ENCODE results near the gene SPTBN1. TPM values are rescaled to one million over a fixed set of nuclear protein-coding genes. Genes with fewer than 3 reads are reported as not detected.

SPTBN1 gene
- total RNA-seq, 1 experiment from 2014 or later = 262 TPM

DNA sequence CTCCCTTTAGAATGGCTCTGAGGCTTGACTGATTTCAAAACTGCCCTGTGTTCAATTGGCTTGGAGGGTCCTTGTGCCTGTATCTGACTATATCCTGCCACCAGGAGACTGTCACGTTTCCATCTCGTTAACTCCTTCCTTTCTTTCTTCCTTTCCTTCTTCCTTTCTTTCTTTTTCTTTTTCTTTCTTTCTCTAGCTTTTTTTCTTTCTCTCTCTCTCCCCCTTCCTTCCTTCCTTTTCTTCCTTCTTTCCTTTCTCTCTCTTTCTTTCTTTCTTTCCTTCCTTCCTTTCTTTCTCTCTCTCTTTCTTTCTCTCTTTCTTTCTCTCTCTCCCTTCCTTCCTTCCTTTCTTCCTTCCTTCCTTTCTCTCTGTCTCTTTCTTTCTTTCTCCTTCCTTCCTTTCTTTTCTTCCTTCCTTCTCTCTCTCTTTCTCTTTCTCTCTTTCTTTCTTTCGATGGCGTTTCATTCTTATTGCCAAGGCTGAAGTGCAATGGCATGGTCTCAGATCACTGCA is 229.2 kb downstream of the SPTBN1 start:
- Histone ChIP-seq H3K4me2 (no peak overlapping the region), H3K27ac (no peak overlapping the region), H3K9me2 (ENCODE audit: insufficient read depth) (no peaks in the 10 kb centered on the region), H2AFZ (no peak overlapping the region), H3K4me3 (no peak overlapping the region), H3K4me1 (replicated peaks; ENCODE audit: insufficient read depth) (no peaks in the 10 kb centered on the region), H3K27me3 (ENCODE audit: insufficient read depth, low read depth) (no peaks in the 10 kb centered on the region), H3K36me3 (ENCODE audit: low read depth) (no peaks in the 10 kb centered on the region), H3K9me3 (ENCODE audit: insufficient read depth, low read depth) (no peaks in the 10 kb centered on the region), H4K20me1 (ENCODE audit: insufficient read depth) (no peaks in the 10 kb centered on the region), H3F3A (ENCODE audit: insufficient read depth, low read depth) (no peaks in the 10 kb centered on the region), H3K79me2 (ENCODE audit: low read depth) (no peaks in the 10 kb centered on the region)
- BruUV-seq (replicated peaks) = no TSS peak
- DNase-seq = no peak
- POLR2A ChIA-PET (ENCODE audit: unreplicated experiment) = no interaction called here
- intact Hi-C loops (cut with micrococcal nuclease; ENCODE audit: unreplicated experiment) = no loop called here
- no peak for TF ChIP-seq EZH2 (IDR thresholded peaks at IDR 0.05; ENCODE audit: low read depth)
- no peak for TF ChIP-seq CTCF (conservative IDR thresholded peaks at IDR 0.05)
- CTCF ChIA-PET = interaction anchor here (0.5 to 0.7 kb wide), 2 partner anchors 20 to 43 kb away, joined by 3 to 10 read pairs; no protein-coding TSS in a partner anchor

DNA sequence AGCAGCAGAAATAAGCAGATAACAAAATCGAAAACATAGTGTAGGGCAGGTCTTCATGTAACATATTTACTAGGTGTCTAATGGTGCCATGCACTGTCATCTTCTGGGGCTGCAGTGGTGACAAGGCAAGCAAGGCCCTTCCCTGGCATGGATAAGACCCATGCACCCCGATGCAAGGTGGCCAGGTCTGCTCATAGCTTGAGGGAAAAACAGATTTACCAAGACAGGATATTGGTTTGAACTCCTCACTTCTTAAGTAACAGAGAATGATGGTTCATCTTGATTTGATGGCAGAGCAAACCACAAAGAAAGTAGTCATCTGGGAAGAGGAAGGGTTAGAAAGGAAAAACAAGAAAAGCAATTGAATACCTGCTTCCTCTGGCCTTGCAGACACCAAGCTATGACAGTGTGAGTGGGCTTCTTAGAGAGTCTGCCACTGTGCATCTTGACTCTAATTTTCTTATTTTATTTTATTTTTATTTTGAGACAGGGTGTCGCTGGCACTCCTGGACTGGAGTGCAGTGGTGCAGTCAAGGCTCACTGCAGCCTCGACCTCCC is 231.5 kb downstream of the SPTBN1 start:
- no peak overlapping the region for H3K27ac ChIP-seq
- no peaks in the 10 kb centered on the region for H3K27me3 ChIP-seq (ENCODE audit: insufficient read depth, low read depth)
- no peak for TF ChIP-seq CTCF (conservative IDR thresholded peaks at IDR 0.05)
- TF ChIP-seq EZH2 (IDR thresholded peaks at IDR 0.05; ENCODE audit: low read depth) = no peak
- POLR2A ChIA-PET (ENCODE audit: unreplicated experiment) = no interaction called here
- intact Hi-C loops (cut with micrococcal nuclease; ENCODE audit: unreplicated experiment) = no loop called here
- no peaks in the 10 kb centered on the region for H3F3A ChIP-seq (ENCODE audit: insufficient read depth, low read depth)
- BruUV-seq (replicated peaks) = no TSS peak
- no peak overlapping the region for H2AFZ ChIP-seq
- no peak overlapping the region for H3K4me3 ChIP-seq
- H3K79me2 ChIP-seq (ENCODE audit: low read depth) = no peaks in the 10 kb centered on the region
- no peaks in the 10 kb centered on the region for H4K20me1 ChIP-seq (ENCODE audit: insufficient read depth)
- no peak for DNase-seq
- no peak overlapping the region for H3K4me2 ChIP-seq
- H3K9me3 ChIP-seq (ENCODE audit: insufficient read depth, low read depth) = no peaks in the 10 kb centered on the region
- CTCF ChIA-PET = no interaction called here
- H3K4me1 ChIP-seq (replicated peaks; ENCODE audit: insufficient read depth) = no peaks in the 10 kb centered on the region
- H3K36me3 ChIP-seq (ENCODE audit: low read depth) = no peaks in the 10 kb centered on the region
- no peaks in the 10 kb centered on the region for H3K9me2 ChIP-seq (ENCODE audit: insufficient read depth)

- ChIA-PET POLR2A (ENCODE audit: unreplicated experiment) (interaction anchor here (0.6 kb wide), 1 partner anchor 160 kb away, joined by 4 read pairs; no protein-coding TSS in a partner anchor), CTCF (no interaction called here)
- no peak overlapping the region for H3K4me2 ChIP-seq
- no peaks in the 10 kb centered on the region for H3K27me3 ChIP-seq (ENCODE audit: insufficient read depth, low read depth)
- intact Hi-C loops (cut with micrococcal nuclease; ENCODE audit: unreplicated experiment) = no loop called here
- H2AFZ ChIP-seq = no peak overlapping the region
- TF ChIP-seq EZH2 (IDR thresholded peaks at IDR 0.05; ENCODE audit: low read depth) = no peak
- TF ChIP-seq CTCF (conservative IDR thresholded peaks at IDR 0.05) = no peak
- H3K27ac ChIP-seq = no peak overlapping the region
- no TSS peak for BruUV-seq (replicated peaks)
- H3K79me2 ChIP-seq (ENCODE audit: low read depth) = no peaks in the 10 kb centered on the region
- no peaks in the 10 kb centered on the region for H3K36me3 ChIP-seq (ENCODE audit: low read depth)
- no peaks in the 10 kb centered on the region for H3K9me2 ChIP-seq (ENCODE audit: insufficient read depth)
- H3K4me3 ChIP-seq = no peak overlapping the region
- H3F3A ChIP-seq (ENCODE audit: insufficient read depth, low read depth) = no peaks in the 10 kb centered on the region
- H3K4me1 ChIP-seq (replicated peaks; ENCODE audit: insufficient read depth) = no peaks in the 10 kb centered on the region
- no peaks in the 10 kb centered on the region for H4K20me1 ChIP-seq (ENCODE audit: insufficient read depth)
- no peaks in the 10 kb centered on the region for H3K9me3 ChIP-seq (ENCODE audit: insufficient read depth, low read depth)
- no peak for DNase-seq
These were observed 235.5 kb downstream of the SPTBN1 start for GRCh38 chr2:54691445-54692135.

Data from PC-9 (cell line).